K562 (cell line): ENCODE results near the gene STK11. TPM values are rescaled to one million over a fixed set of nuclear protein-coding genes. Genes with fewer than 3 reads are reported as not detected.

Experiments used
- CC2D1A ChIP-seq: fragments of 450-650 bp; IDR thresholded peaks from 2 replicates; pipeline ENCODE4 v1.6.1; 2017; ENCODE audit warnings: mild to moderate bottlenecking
- KDM5B ChIP-seq: fragments of 200-600 bp; sonication (generic); IDR thresholded peaks from 2 replicates; pipeline ENCODE4 v1.6.1; 2012; ENCODE audit warnings: low read depth, mild to moderate bottlenecking, moderate library complexity, low read length, control low read depth, inconsistent platforms; ENCODE audit not compliant: insufficient replicate concordance
- KLF6 ChIP-seq: fragments of 250-450 bp; sonication (Bioruptor Pico); IDR thresholded peaks from 2 replicates; pipeline ENCODE4 v1.4.0; 2020; ENCODE audit warnings: mild to moderate bottlenecking, moderate library complexity, borderline replicate concordance
- SMARCA5 ChIP-seq: fragments of 450-650 bp; IDR thresholded peaks from 2 replicates; pipeline ENCODE4 v1.6.1; 2016
- STAT5B ChIP-seq: fragments of 250-450 bp; sonication (Bioruptor Pico); IDR thresholded peaks from 2 replicates; pipeline ENCODE4 v1.8.0; 2021; ENCODE audit warnings: mild to moderate bottlenecking, inconsistent platforms
- ZNF140 ChIP-seq: fragments of 250-450 bp; sonication (Bioruptor Pico); IDR thresholded peaks from 2 replicates; pipeline ENCODE4 v1.8.0; 2021; ENCODE audit warnings: moderate library complexity, mild to moderate bottlenecking, inconsistent platforms
- ZNF3 ChIP-seq: fragments of 250-450 bp; sonication (Bioruptor Pico); IDR thresholded peaks from 2 replicates; pipeline ENCODE4 v1.5.0; 2021; ENCODE audit warnings: mild to moderate bottlenecking, moderate library complexity
- ZNF592 ChIP-seq: fragments of 450-650 bp; IDR thresholded peaks from 2 replicates; pipeline ENCODE4 v1.6.1; 2017; ENCODE audit warnings: antibody characterized with exemption, mild to moderate bottlenecking
- ZNF695 ChIP-seq: fragments of 450-650 bp; formaldehyde crosslinking; IDR thresholded peaks from 2 replicates; pipeline ENCODE4 v1.4.0; 2020; ENCODE audit warnings: mild to moderate bottlenecking, moderate library complexity
- polyA plus RNA-seq, 8 experiments: library from polyadenylated mRNA; depleted of rRNA in 4 of 8; stranded (reverse) in 5 of 8; unstranded in 3 of 8; fragments of >200 nt; fragmentation: Nextera tagmentation in 2 of 8; fragmentation: Illumina TruSeq in 1 of 8; extraction: Ambion mirVana in 2 of 8; extraction: Trizol in 1 of 8; gene quantifications; 2 replicates each; pipeline versions ENCODE4 v1.2.1 to v1.2.3, GENCODE V29; 2011 to 2014; ENCODE audit warnings: inconsistent platforms in 1 of 8, missing spikeins in 1 of 8
- total RNA-seq, 7 experiments: library from RNA; depleted of rRNA in 6 of 7; stranded (reverse); fragments of >200 nt in 6 of 7; fragmentation: Illumina TruSeq in 2 of 7; extraction: Trizol in 2 of 7; gene quantifications; 2 replicates each; pipeline versions ENCODE4 v1.2.1 to v1.2.3, GENCODE V29; 2011 to 2021; ENCODE audit warnings: low replicate concordance in 1 of 7
- TF ChIP-seq, protein P1 (sequence below): fragments of 250-450 bp; sonication (Bioruptor Pico); IDR thresholded peaks from 2 replicates; pipeline ENCODE4 v1.8.0; 2021; ENCODE audit warnings: moderate library complexity, mild to moderate bottlenecking, inconsistent platforms
- TF ChIP-seq, protein P2 (sequence below): sonication (generic); formaldehyde crosslinking; IDR thresholded peaks from 2 replicates; pipeline ENCODE4 v1.8.1; 2023; ENCODE audit warnings: mild to moderate bottlenecking, missing genetic modification reagents
- TF ChIP-seq, protein P3 (sequence below), 2 experiments: fragments of 150-350 bp in 1 of 2; IDR thresholded peaks; 2 replicates each; pipeline ENCODE4 v1.6.1; 2012 to 2016; ENCODE audit warnings: low read depth in 2 of 2, low read length in 2 of 2, mild to moderate bottlenecking in 1 of 2, moderate library complexity in 1 of 2
- TF ChIP-seq, protein P4 (sequence below), 2 experiments: fragments of 450-650 bp; IDR thresholded peaks; 2 replicates each; pipeline ENCODE4 v1.6.1; 2018; ENCODE audit warnings: mild to moderate bottlenecking in 2 of 2, low read depth in 1 of 2; ENCODE audit not compliant: partially characterized antibody in 2 of 2

The STK11 gene
- total and polyA plus RNA-seq, 9 of the 15 experiments (the other 6 are each of a cell fraction or from before 2014, with no cell fraction given), result 0.15 to 96.5 (median 31.7) TPM

DNA sequence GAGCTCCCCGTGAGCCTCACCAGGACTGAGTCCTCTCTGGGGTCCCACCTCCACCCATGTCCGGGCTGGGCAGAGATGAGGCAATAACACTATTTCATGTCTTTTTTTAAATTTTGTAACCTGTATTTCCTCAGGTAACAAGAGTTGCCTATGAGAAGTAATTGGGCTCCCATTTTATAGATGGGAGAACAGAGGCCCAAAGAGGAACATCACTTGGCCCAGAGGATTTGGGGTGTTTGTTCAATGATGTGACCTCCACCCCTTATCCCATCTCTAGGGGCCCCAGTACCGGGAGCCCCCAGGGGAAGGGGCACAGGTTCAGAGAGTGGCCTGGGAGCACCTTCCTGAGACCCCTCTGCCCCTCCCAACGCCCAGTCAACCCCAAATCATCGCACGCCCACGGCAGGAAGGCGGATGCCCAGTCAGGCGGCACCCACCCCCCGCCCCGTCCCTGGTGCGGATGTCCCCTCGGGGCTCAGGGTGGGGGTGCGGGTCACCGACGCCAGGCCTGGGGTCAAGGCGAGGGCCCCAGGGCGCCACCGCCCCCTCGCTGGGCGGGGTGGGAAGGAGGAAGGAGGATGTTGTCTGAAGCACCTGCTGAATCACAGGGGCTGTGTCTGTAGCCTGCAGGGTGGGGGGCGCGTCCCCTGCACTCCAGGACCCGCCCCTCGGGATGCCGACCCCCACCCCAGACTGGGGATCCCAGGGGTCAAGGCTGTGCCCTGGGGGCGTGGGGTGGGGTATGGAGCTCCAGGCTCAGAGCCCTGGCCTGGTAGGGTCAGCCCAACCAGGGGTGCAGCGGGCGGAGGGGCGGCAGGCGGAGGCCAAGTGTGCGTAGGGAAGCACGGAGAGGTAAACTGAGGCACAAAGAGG lies 54.5 kb downstream of the STK11 start (continued):
- TF ChIP-seq ZNF592 (no peak), SMARCA5 (0 out of 2 replicates have a peak, but pooled peaks have one; percentile 28), CC2D1A (no peak), KLF6 (CRISPR knock-in tag) (no peak), ZNF695 (CRISPR knock-in tag) (no peak), KDM5B (no peak), ZNF140 (no peak), STAT5B (CRISPR knock-in tag) (no peak), ZNF3 (CRISPR knock-in tag) (no peak)
- TF ChIP-seq, protein P1, sequence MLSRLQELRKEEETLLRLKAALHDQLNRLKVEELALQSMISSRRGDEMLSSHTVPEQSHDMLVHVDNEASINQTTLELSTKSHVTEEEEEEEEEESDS (CRISPR knock-in tag), result no peak
- TF ChIP-seq, protein P2, sequence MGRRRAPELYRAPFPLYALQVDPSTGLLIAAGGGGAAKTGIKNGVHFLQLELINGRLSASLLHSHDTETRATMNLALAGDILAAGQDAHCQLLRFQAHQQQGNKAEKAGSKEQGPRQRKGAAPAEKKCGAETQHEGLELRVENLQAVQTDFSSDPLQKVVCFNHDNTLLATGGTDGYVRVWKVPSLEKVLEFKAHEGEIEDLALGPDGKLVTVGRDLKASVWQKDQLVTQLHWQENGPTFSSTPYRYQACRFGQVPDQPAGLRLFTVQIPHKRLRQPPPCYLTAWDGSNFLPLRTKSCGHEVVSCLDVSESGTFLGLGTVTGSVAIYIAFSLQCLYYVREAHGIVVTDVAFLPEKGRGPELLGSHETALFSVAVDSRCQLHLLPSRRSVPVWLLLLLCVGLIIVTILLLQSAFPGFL (CRISPR knock-in tag), result no peak
- TF ChIP-seq, protein P3, sequence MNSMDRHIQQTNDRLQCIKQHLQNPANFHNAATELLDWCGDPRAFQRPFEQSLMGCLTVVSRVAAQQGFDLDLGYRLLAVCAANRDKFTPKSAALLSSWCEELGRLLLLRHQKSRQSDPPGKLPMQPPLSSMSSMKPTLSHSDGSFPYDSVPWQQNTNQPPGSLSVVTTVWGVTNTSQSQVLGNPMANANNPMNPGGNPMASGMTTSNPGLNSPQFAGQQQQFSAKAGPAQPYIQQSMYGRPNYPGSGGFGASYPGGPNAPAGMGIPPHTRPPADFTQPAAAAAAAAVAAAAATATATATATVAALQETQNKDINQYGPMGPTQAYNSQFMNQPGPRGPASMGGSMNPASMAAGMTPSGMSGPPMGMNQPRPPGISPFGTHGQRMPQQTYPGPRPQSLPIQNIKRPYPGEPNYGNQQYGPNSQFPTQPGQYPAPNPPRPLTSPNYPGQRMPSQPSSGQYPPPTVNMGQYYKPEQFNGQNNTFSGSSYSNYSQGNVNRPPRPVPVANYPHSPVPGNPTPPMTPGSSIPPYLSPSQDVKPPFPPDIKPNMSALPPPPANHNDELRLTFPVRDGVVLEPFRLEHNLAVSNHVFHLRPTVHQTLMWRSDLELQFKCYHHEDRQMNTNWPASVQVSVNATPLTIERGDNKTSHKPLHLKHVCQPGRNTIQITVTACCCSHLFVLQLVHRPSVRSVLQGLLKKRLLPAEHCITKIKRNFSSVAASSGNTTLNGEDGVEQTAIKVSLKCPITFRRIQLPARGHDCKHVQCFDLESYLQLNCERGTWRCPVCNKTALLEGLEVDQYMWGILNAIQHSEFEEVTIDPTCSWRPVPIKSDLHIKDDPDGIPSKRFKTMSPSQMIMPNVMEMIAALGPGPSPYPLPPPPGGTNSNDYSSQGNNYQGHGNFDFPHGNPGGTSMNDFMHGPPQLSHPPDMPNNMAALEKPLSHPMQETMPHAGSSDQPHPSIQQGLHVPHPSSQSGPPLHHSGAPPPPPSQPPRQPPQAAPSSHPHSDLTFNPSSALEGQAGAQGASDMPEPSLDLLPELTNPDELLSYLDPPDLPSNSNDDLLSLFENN (IDR thresholded peaks at IDR 0.05; ENCODE audit: low read depth in 2 of 2, low read length in 2 of 2), result no peak
- TF ChIP-seq, protein P4, sequence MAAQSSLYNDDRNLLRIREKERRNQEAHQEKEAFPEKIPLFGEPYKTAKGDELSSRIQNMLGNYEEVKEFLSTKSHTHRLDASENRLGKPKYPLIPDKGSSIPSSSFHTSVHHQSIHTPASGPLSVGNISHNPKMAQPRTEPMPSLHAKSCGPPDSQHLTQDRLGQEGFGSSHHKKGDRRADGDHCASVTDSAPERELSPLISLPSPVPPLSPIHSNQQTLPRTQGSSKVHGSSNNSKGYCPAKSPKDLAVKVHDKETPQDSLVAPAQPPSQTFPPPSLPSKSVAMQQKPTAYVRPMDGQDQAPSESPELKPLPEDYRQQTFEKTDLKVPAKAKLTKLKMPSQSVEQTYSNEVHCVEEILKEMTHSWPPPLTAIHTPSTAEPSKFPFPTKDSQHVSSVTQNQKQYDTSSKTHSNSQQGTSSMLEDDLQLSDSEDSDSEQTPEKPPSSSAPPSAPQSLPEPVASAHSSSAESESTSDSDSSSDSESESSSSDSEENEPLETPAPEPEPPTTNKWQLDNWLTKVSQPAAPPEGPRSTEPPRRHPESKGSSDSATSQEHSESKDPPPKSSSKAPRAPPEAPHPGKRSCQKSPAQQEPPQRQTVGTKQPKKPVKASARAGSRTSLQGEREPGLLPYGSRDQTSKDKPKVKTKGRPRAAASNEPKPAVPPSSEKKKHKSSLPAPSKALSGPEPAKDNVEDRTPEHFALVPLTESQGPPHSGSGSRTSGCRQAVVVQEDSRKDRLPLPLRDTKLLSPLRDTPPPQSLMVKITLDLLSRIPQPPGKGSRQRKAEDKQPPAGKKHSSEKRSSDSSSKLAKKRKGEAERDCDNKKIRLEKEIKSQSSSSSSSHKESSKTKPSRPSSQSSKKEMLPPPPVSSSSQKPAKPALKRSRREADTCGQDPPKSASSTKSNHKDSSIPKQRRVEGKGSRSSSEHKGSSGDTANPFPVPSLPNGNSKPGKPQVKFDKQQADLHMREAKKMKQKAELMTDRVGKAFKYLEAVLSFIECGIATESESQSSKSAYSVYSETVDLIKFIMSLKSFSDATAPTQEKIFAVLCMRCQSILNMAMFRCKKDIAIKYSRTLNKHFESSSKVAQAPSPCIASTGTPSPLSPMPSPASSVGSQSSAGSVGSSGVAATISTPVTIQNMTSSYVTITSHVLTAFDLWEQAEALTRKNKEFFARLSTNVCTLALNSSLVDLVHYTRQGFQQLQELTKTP (IDR thresholded peaks at IDR 0.05; ENCODE audit: low read depth in 1 of 2, partially characterized antibody in 2 of 2), result no peak
